ENCODE results near the gene DHRS7C. TPM values are rescaled to one million over a fixed set of nuclear protein-coding genes. Genes with fewer than 3 reads are reported as not detected.

The DHRS7C gene
- total RNA-seq, 3 donors from 2014 or later: not detected

- TF ChIP-seq POLR2AphosphoS5 (IDR thresholded peaks at IDR 0.05): no peak
- TF ChIP-seq POLR2A (IDR thresholded peaks at IDR 0.05): no peak
- no peak for TF ChIP-seq CTCF (IDR thresholded peaks at IDR 0.05)
- no peaks in the 10 kb centered on the region for H3K9me3 ChIP-seq
- H3K4me1 ChIP-seq: no peaks in the 10 kb centered on the region
- H3K4me3 ChIP-seq: no peak overlapping the region
- no peaks in the 10 kb centered on the region for H3K36me3 ChIP-seq
- no peak overlapping the region for H3K27ac ChIP-seq
- no peaks in the 10 kb centered on the region for H3K27me3 ChIP-seq
- DNase-seq (ENCODE audit: low spot score in 2 of 2): no peak
- intact Hi-C loops (cut with DNase I; ENCODE audit: low total_unique reads): loop anchor here (10.0 kb wide), 1 partner anchor 297 kb away; no protein-coding TSS in a partner anchor
Observed at GRCh38 chr17:9767432-9767991, 23.9 kb downstream of the DHRS7C start.

- no peaks in the 10 kb centered on the region for H3K9me3 ChIP-seq
- no peak overlapping the region for H3K27ac ChIP-seq
- no peak for DNase-seq (ENCODE audit: low spot score in 2 of 2)
- TF ChIP-seq POLR2A (IDR thresholded peaks at IDR 0.05): no peak
- no peak for TF ChIP-seq CTCF (IDR thresholded peaks at IDR 0.05)
- no peak for TF ChIP-seq POLR2AphosphoS5 (IDR thresholded peaks at IDR 0.05)
- H3K36me3 ChIP-seq: no peaks in the 10 kb centered on the region
- no peak overlapping the region for H3K4me3 ChIP-seq
- no peaks in the 10 kb centered on the region for H3K27me3 ChIP-seq
- H3K4me1 ChIP-seq: no peaks in the 10 kb centered on the region
- intact Hi-C loops (cut with DNase I; ENCODE audit: low total_unique reads): loop anchor here (10.0 kb wide), 1 partner anchor 298 kb away; no protein-coding TSS in a partner anchor
Observed at GRCh38 chr17:9766970-9767369, 24.4 kb downstream of the DHRS7C start.

- intact Hi-C loops (cut with DNase I; ENCODE audit: low total_unique reads): loop anchor here (10.0 kb wide), 1 partner anchor 299 kb away; no protein-coding TSS in a partner anchor
- no peaks in the 10 kb centered on the region for H3K36me3 ChIP-seq
- TF ChIP-seq POLR2AphosphoS5 (IDR thresholded peaks at IDR 0.05): no peak
- TF ChIP-seq POLR2A (IDR thresholded peaks at IDR 0.05): no peak
- TF ChIP-seq CTCF (IDR thresholded peaks at IDR 0.05): no peak
- H3K27me3 ChIP-seq: no peaks in the 10 kb centered on the region
- no peak overlapping the region for H3K4me3 ChIP-seq
- H3K27ac ChIP-seq: no peak overlapping the region
- H3K4me1 ChIP-seq: no peaks in the 10 kb centered on the region
- H3K9me3 ChIP-seq: no peaks in the 10 kb centered on the region
- no peak for DNase-seq (ENCODE audit: low spot score in 2 of 2)
Observed at GRCh38 chr17:9765322-9765721, 26.1 kb downstream of the DHRS7C start.

GRCh38 chr17:9763643-9764042 is 27.7 kb downstream of the DHRS7C start:
- H3K4me3 ChIP-seq: no peak overlapping the region
- H3K9me3 ChIP-seq: no peaks in the 10 kb centered on the region
- TF ChIP-seq POLR2A (IDR thresholded peaks at IDR 0.05): no peak
- no peak for TF ChIP-seq POLR2AphosphoS5 (IDR thresholded peaks at IDR 0.05)
- no peak for TF ChIP-seq CTCF (IDR thresholded peaks at IDR 0.05)
- no peaks in the 10 kb centered on the region for H3K27me3 ChIP-seq
- H3K4me1 ChIP-seq: no peaks in the 10 kb centered on the region
- DNase-seq (ENCODE audit: low spot score in 2 of 2): no peak
- no peaks in the 10 kb centered on the region for H3K36me3 ChIP-seq
- H3K27ac ChIP-seq: no peak overlapping the region
- intact Hi-C loops (cut with DNase I; ENCODE audit: low total_unique reads): loop anchor here (10.0 kb wide), 1 partner anchor 301 kb away; no protein-coding TSS in a partner anchor

GRCh38 chr17:9760266-9760665 is 31.1 kb downstream of the DHRS7C start:
- intact Hi-C loops (cut with DNase I; ENCODE audit: low total_unique reads): loop anchor here (10.0 kb wide), 1 partner anchor 305 kb away; no protein-coding TSS in a partner anchor
- Histone ChIP-seq H3K36me3 (no peaks in the 10 kb centered on the region), H3K27ac (no peak overlapping the region)

More at GRCh38 chr17:9760266-9760665, 31.1 kb downstream of the DHRS7C start:
- H3K9me3 ChIP-seq: no peaks in the 10 kb centered on the region
- no peaks in the 10 kb centered on the region for H3K27me3 ChIP-seq
- no peak overlapping the region for H3K4me3 ChIP-seq
- TF ChIP-seq POLR2AphosphoS5 (IDR thresholded peaks at IDR 0.05): no peak
- no peak for TF ChIP-seq POLR2A (IDR thresholded peaks at IDR 0.05)
- no peak for TF ChIP-seq CTCF (IDR thresholded peaks at IDR 0.05)
- DNase-seq (ENCODE audit: low spot score in 2 of 2): no peak
- no peaks in the 10 kb centered on the region for H3K4me1 ChIP-seq

All from breast epithelium (tissue), 4 donors.